GM12878 (cell line): ENCODE measurements around the gene RNF169. TPM values are rescaled to one million over a fixed set of nuclear protein-coding genes. Genes with fewer than 3 reads are reported as not detected.

Source experiments
- ATAC-seq: fragments of 200-7000 bp; cut with Tn5 transposase; 3 replicates; pipeline ENCODE4 v1.9.1; 2020; ENCODE audit warnings: mild to moderate bottlenecking, moderate library complexity
- BruUV-seq: library from RNA; stranded (reverse); fragments of 400-500 nt; replicated peaks from 2 replicates; lab custom pipeline; 2021; lab: Mats Ljungman, UMichigan
- CTCF ChIA-PET: fragments of 300-600 bp; sonication (Branson Sonifier 250); formaldehyde crosslinking; extraction: SDS; loops from one replicate; lab custom pipeline; 2021; ENCODE audit warnings: inconsistent platforms; lab: Yijun Ruan, JAX
- POLR2A ChIA-PET: fragments of 350-600 bp; formaldehyde crosslinking; extraction: SDS; loops from one replicate; lab custom pipeline; 2021; ENCODE audit warnings: inconsistent platforms; lab: Charles Lee
- RAD21 ChIA-PET: fragments of 300-600 bp; sonication (Branson Sonifier 250); formaldehyde crosslinking; loops from one replicate; lab custom pipeline; 2023; ENCODE audit warnings: antibody characterized with exemption; ENCODE audit not compliant: unreplicated experiment; lab: Charles Lee
- SMC1A ChIA-PET: fragments of 300-600 bp; sonication (Branson Sonifier 250); formaldehyde crosslinking; loops from one replicate; lab custom pipeline; 2023; ENCODE audit not compliant: unreplicated experiment, uncharacterized antibody; lab: Charles Lee
- DNase-seq: peaks from one replicate; pipeline ENCODE4 v3.0.0-alpha.2; 2011; ENCODE audit warnings: low read depth, low spot score
- FAIRE-seq: peaks from 3 replicates; lab custom pipeline; 2011; peaks lifted over from hg19 to GRCh38; lab: Jason Lieb, UNC
- H2AFZ ChIP-seq: 2 replicates; pipeline ENCODE4 v1.6.0; 2011; ENCODE audit warnings: low read depth, low read length, control low read depth; ENCODE audit not compliant: control insufficient read depth
- H3K27ac ChIP-seq: 2 replicates; pipeline ENCODE4 v1.5.1; 2011; ENCODE audit warnings: control low read depth; ENCODE audit not compliant: control insufficient read depth, insufficient read depth
- H3K27me3 ChIP-seq, 2 experiments: replicated peaks in 1 of 2; 2 replicates each; pipeline versions ENCODE4 v1.6.0 to v1.6.1; 2011; ENCODE audit warnings: low read length in 1 of 2; ENCODE audit not compliant: control insufficient read depth in 2 of 2, insufficient read depth in 2 of 2
- H3K36me3 ChIP-seq, 2 experiments: 2 replicates each; pipeline ENCODE4 v1.5.1; 2011; ENCODE audit warnings: low read length in 1 of 2; ENCODE audit not compliant: control insufficient read depth in 2 of 2, insufficient read depth in 2 of 2
- H3K4me1 ChIP-seq: 2 replicates; pipeline ENCODE4 v1.6.1; 2011; ENCODE audit warnings: mild to moderate bottlenecking, low read length, moderate library complexity, mixed read lengths; ENCODE audit not compliant: control insufficient read depth, insufficient read depth
- H3K4me2 ChIP-seq: 2 replicates; pipeline ENCODE4 v1.6.0; 2011; ENCODE audit warnings: control low read depth; ENCODE audit not compliant: control insufficient read depth, insufficient read depth
- H3K4me3 ChIP-seq: fragments of 200-600 bp; sonication (generic); 2 replicates; pipeline ENCODE4 v1.5.1; 2016
- H3K79me2 ChIP-seq: 2 replicates; pipeline ENCODE4 v1.6.0; 2011; ENCODE audit warnings: low read length; ENCODE audit not compliant: control insufficient read depth, insufficient read depth
- H3K9ac ChIP-seq: 2 replicates; pipeline ENCODE4 v1.8.0; 2011; ENCODE audit warnings: low read length, control low read depth, mixed read lengths; ENCODE audit not compliant: control insufficient read depth, insufficient read depth
- H3K9me3 ChIP-seq: replicated peaks from 3 replicates; pipeline ENCODE4 v1.5.1; 2011; ENCODE audit warnings: mild to moderate bottlenecking, low read length; ENCODE audit not compliant: control insufficient read depth, insufficient read depth
- H4K20me1 ChIP-seq: 2 replicates; pipeline ENCODE4 v1.6.0; 2011; ENCODE audit not compliant: control insufficient read depth, insufficient read depth
- EED ChIP-seq: sonication (generic); IDR thresholded peaks from 2 replicates; pipeline ENCODE4 v1.6.1; 2016; ENCODE audit warnings: antibody characterized with exemption, low read depth
- IKZF1 ChIP-seq: fragments of 450-650 bp; conservative IDR thresholded peaks from 2 replicates; pipeline ENCODE4 v1.6.1; 2017; ENCODE audit warnings: antibody characterized with exemption, mild to moderate bottlenecking
- LARP7 ChIP-seq: fragments of 450-650 bp; IDR thresholded peaks from 2 replicates; pipeline ENCODE4 v1.6.1; 2017; ENCODE audit warnings: mild to moderate bottlenecking
- POLR2AphosphoS5 ChIP-seq: IDR thresholded peaks from 2 replicates; pipeline ENCODE4 v1.6.1; 2011; ENCODE audit warnings: mild to moderate bottlenecking, low read length, inconsistent platforms
- POU2F2 ChIP-seq: IDR thresholded peaks from 3 replicates; pipeline ENCODE4 v1.6.1; 2011; ENCODE audit warnings: low read depth, mild to moderate bottlenecking, low read length, borderline replicate concordance
- SUZ12 ChIP-seq: fragments of 200-600 bp; sonication (generic); IDR thresholded peaks from one replicate; pipeline ENCODE4 v1.6.1; 2018; ENCODE audit warnings: antibody characterized with exemption, mild to moderate bottlenecking; ENCODE audit not compliant: unreplicated experiment
- YY1 ChIP-seq: IDR thresholded peaks from 2 replicates; pipeline ENCODE4 v1.6.1; 2011; ENCODE audit warnings: low read depth, mild to moderate bottlenecking, low read length
- WGBS: methylation state at CpG from one replicate; pipeline ENCODE4 v1.1.6; 2016; ENCODE audit warnings: low lambda C conversion rate; ENCODE audit not compliant: insufficient replicate concordance, insufficient coverage; ENCODE audit errors: missing lambda C conversion rate; 5-methylcytosine and 5-hydroxymethylcytosine counted together
- in situ Hi-C: fragments of 300-500 bp; cut with MboI; formaldehyde crosslinking; loops from 9 replicates; pipeline ENCODE4 v1.14.3; 2018; ENCODE audit warnings: mixed read lengths
- intact Hi-C: fragments of 100-400 bp; cut with micrococcal nuclease; formaldehyde crosslinking; loops from one replicate; pipeline ENCODE4 v1.14.2; 2022; ENCODE audit not compliant: unreplicated experiment
- polyA plus RNA-seq, 11 experiments: library from polyadenylated mRNA; depleted of rRNA in 4 of 11; unstranded in 6 of 11; stranded (reverse) in 5 of 11; fragments of >200 nt; fragmentation: Nextera tagmentation in 4 of 11; fragmentation: Illumina TruSeq in 1 of 11; extraction: Ambion mirVana in 4 of 11; extraction: Trizol in 1 of 11; gene quantifications; 1 replicate in 1 of 11; 2 replicates in 10 of 11; pipeline versions ENCODE4 v1.2.1 to v1.2.3, GENCODE V29; 2011 to 2016; ENCODE audit warnings: inconsistent platforms in 2 of 11, missing spikeins in 2 of 11, low read depth in 1 of 11
- total RNA-seq, 4 experiments: library from RNA; depleted of rRNA in 3 of 4; stranded (reverse); fragments of >200 nt in 3 of 4; fragmentation: Illumina TruSeq in 1 of 4; extraction: Trizol in 1 of 4; gene quantifications; 2 replicates each; pipeline versions ENCODE4 v1.2.1 to v1.2.3, GENCODE V29; 2013 to 2021
- TF ChIP-seq, protein P1 (sequence below): fragments of 450-650 bp; formaldehyde crosslinking; IDR thresholded peaks from 2 replicates; pipeline ENCODE4 v1.5.0; 2022; ENCODE audit warnings: mild to moderate bottlenecking, missing genetic modification characterization

The RNF169 gene
- total and polyA plus RNA-seq, 10 of the 15 experiments (the other 5 are each of a cell fraction or from before 2014, with no cell fraction given) = 0.32 to 13.2 (median 6.4) TPM

DNA sequence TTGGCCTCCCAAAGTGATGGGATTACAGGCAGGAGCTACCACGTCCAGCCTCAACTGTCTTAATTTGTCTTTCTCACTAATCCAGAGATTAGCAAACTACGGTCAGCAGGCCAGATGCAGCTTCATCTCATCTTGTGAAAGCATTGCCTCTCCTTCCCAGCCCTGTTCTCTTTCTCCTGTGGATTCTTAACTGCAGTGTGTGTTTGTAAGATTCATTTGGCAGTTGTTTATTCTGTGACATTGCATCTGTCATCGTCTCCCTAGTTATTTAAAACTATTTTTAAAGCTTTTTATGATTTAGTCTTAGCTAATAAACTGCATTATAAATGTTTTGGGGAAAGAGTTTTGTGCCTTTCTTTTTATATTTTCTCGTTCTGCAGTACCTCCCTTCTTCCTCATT, 29.2 kb downstream of the RNF169 start:
- WGBS = 90% methylated on average over 4 of the region's 4 CpGs
- no peaks in the 10 kb centered on the region; the same call in 2 of the 3 replicates for H3K9me3 ChIP-seq
- no peak overlapping the region for H3K9ac ChIP-seq
- H2AFZ ChIP-seq = no peak overlapping the region
- H3K36me3 ChIP-seq = no peaks in the 10 kb centered on the region
- SMC1A ChIA-PET = no interaction called here
- ATAC-seq = no peak
- no peaks in the 10 kb centered on the region for H4K20me1 ChIP-seq
- FAIRE-seq = no peak
- no TSS peak for BruUV-seq
- no peak overlapping the region for H3K27ac ChIP-seq
- H3K4me1 ChIP-seq = peaks cover 2% of the 10 kb centered on the region
- TF ChIP-seq, protein P1, sequence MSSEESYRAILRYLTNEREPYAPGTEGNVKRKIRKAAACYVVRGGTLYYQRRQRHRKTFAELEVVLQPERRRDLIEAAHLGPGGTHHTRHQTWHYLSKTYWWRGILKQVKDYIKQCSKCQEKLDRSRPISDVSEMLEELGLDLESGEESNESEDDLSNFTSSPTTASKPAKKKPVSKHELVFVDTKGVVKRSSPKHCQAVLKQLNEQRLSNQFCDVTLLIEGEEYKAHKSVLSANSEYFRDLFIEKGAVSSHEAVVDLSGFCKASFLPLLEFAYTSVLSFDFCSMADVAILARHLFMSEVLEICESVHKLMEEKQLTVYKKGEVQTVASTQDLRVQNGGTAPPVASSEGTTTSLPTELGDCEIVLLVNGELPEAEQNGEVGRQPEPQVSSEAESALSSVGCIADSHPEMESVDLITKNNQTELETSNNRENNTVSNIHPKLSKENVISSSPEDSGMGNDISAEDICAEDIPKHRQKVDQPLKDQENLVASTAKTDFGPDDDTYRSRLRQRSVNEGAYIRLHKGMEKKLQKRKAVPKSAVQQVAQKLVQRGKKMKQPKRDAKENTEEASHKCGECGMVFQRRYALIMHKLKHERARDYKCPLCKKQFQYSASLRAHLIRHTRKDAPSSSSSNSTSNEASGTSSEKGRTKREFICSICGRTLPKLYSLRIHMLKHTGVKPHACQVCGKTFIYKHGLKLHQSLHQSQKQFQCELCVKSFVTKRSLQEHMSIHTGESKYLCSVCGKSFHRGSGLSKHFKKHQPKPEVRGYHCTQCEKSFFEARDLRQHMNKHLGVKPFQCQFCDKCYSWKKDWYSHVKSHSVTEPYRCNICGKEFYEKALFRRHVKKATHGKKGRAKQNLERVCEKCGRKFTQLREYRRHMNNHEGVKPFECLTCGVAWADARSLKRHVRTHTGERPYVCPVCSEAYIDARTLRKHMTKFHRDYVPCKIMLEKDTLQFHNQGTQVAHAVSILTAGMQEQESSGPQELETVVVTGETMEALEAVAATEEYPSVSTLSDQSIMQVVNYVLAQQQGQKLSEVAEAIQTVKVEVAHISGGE = no peak
- RAD21 ChIA-PET = interaction anchor here (0.8 kb wide), 1 partner anchor 8 kb away, joined by 3 read pairs; no protein-coding TSS in a partner anchor
- peaks cover 19% of the 10 kb centered on the region for H3K79me2 ChIP-seq
- CTCF ChIA-PET = interaction anchor here (0.7 to 1.0 kb wide), 2 partner anchors 38 to 53 kb away, joined by 3 read pairs; no protein-coding TSS in a partner anchor
- intact Hi-C loops (no loop called here), in situ Hi-C loops (no loop called here)
- H3K4me2 ChIP-seq = no peak overlapping the region
- POLR2A ChIA-PET = no interaction called here
- H3K27me3 ChIP-seq = no peaks in the 10 kb centered on the region
- DNase-seq = no peak
- H3K4me3 ChIP-seq = no peak overlapping the region

DNA sequence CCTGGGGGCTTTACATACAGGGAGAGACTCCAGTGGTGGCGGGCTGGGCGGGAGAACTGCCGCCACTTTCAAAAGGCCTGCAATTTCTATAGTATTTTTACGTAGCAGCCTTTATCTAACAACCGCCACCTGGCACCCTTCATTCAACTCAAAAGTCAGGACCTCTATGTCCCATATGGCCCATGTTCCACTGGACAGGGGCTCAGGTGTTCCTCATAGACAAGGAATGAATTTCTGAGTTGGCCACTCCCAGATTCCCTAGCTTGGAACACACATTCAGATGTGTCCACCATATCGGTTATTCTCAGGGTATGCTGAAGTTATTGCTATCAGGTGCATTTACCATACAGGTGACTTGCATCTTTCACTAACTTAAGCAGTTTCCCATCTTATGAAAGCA, 29.9 kb downstream of the RNF169 start:
- RAD21 ChIA-PET = no interaction called here
- FAIRE-seq (no peak), ATAC-seq (no peak), DNase-seq (no peak)
- H3K79me2 ChIP-seq = peaks cover 18% of the 10 kb centered on the region
- CTCF ChIA-PET = interaction anchor here (1.0 kb wide), 1 partner anchor 39 kb away, joined by 3 read pairs; no protein-coding TSS in a partner anchor
- SMC1A ChIA-PET = no interaction called here
- H3K4me3 ChIP-seq = no peak overlapping the region
- intact Hi-C loops (no loop called here), in situ Hi-C loops (no loop called here)
- H3K27ac ChIP-seq = no peak overlapping the region
- no peaks in the 10 kb centered on the region for H3K27me3 ChIP-seq
- H3K9me3 ChIP-seq = no peaks in the 10 kb centered on the region; the same call in 2 of the 3 replicates
- no peak overlapping the region for H2AFZ ChIP-seq
- BruUV-seq = no TSS peak
- TF ChIP-seq POLR2AphosphoS5 (no peak), EED (no peak), SUZ12 (no peak), LARP7 (no peak), POU2F2 (no peak), IKZF1 (no peak), YY1 (no peak)
- H3K9ac ChIP-seq = no peak overlapping the region
- POLR2A ChIA-PET = no interaction called here
- WGBS = 97% methylated on average over 6 of the region's 6 CpGs
- H4K20me1 ChIP-seq = no peaks in the 10 kb centered on the region
- H3K36me3 ChIP-seq = no peaks in the 10 kb centered on the region
- no peak overlapping the region for H3K4me2 ChIP-seq
- H3K4me1 ChIP-seq = peaks cover 7% of the 10 kb centered on the region
